Measurements from ENCODE around the gene GNL3L.
"Not testable (repeated sequence)": the region's sequence is repeated elsewhere in the genome, so short reads cannot be mapped to it uniquely, and the experiment has no call there.

Gene GNL3L

GRCh38 chrX:54529552-54530356 is at the start of gene GNL3L:
GNL3L (plus strand) TSS chrX:54530219; CDS start chrX:54532567, 2,348 bp downstream.
- peak; percentile 54 to 84 (median 79) for DNase-seq

- DNase-seq = no peak
Observed at GRCh38 chrX:54482839-54483593, 47.0 kb upstream of the GNL3L start.

- no peak for DNase-seq
Observed at GRCh38 chrX:54483946-54484345, 46.1 kb upstream of the GNL3L start.

GRCh38 chrX:54484666-54485065 is 45.4 kb upstream of the GNL3L start:
- DNase-seq = no peak

- DNase-seq = not testable (repeated sequence)
Observed at GRCh38 chrX:54489819-54490218, 40.2 kb upstream of the GNL3L start.

GRCh38 chrX:54492340-54492739 is 37.7 kb upstream of the GNL3L start:
- no peak for DNase-seq

- no peak for DNase-seq
Observed at GRCh38 chrX:54494166-54494988, 35.6 kb upstream of the GNL3L start.

- DNase-seq = no peak
Observed at GRCh38 chrX:54494989-54495813, 34.8 kb upstream of the GNL3L start.

- peak in 2 of 4 experiments; percentile 1 to 2 for DNase-seq
Observed at GRCh38 chrX:54495814-54496516, 34.1 kb upstream of the GNL3L start, which contains the start of gene FGD1. FGD1 (minus strand) TSS chrX:54496234; CDS start chrX:54495432, 802 bp downstream.

- DNase-seq = no peak
Observed at GRCh38 chrX:54496517-54496852, 33.5 kb upstream of the GNL3L start.

- no peak for DNase-seq
Observed at GRCh38 chrX:54496936-54497335, 33.1 kb upstream of the GNL3L start.

- DNase-seq = no peak
Observed at GRCh38 chrX:54509400-54509799, 20.6 kb upstream of the GNL3L start.

GRCh38 chrX:54529151-54529550 is 868 bp upstream of the GNL3L start:
- no peak for DNase-seq

GRCh38 chrX:54530357-54530900 is 410 bp downstream of the GNL3L start:
- no peak for DNase-seq

- DNase-seq = no peak
Observed at GRCh38 chrX:54534271-54534670, 4.3 kb downstream of the GNL3L start.

GRCh38 chrX:54540289-54540688 is 10.3 kb downstream of the GNL3L start:
- no peak for DNase-seq

- not testable (repeated sequence) for DNase-seq
Observed at GRCh38 chrX:54542239-54542638, 12.2 kb downstream of the GNL3L start.

- no peak for DNase-seq
Observed at GRCh38 chrX:54550821-54551220, 20.8 kb downstream of the GNL3L start.

GRCh38 chrX:54551801-54552200 is 21.8 kb downstream of the GNL3L start:
- DNase-seq = no peak

- not testable (repeated sequence) for DNase-seq
Observed at GRCh38 chrX:54555006-54555405, 25.0 kb downstream of the GNL3L start.

- DNase-seq = no peak
Observed at GRCh38 chrX:54560411-54560810, 30.4 kb downstream of the GNL3L start.

Data from activated CD4-positive, CD25-positive, alpha-beta regulatory T cell (primary cell).